Lung (tissue), 16 donors: ENCODE measurements around the gene MYF5. TPM values are rescaled to one million over a fixed set of nuclear protein-coding genes. Genes with fewer than 3 reads are reported as not detected.
"Not testable (repeated sequence)": the region's sequence is repeated elsewhere in the genome, so short reads cannot be mapped to it uniquely, and the experiment has no call there.

ENCODE experiments used
- ATAC-seq: fragments of 200-7000 bp; cut with Tn5 transposase; one replicate; pipeline ENCODE4 v1.9.1; 2020; ENCODE audit warnings: moderate number of reproducible peaks; ENCODE audit not compliant: insufficient read depth, low FRiP score
- DNase-seq, 3 donors: peaks; one replicate each; pipeline ENCODE4 v3.0.0-alpha.2; 2013 to 2017
- H3K27ac ChIP-seq, 2 donors: one replicate each; pipeline ENCODE4 v1.5.1; 2013; ENCODE audit warnings: mild to moderate bottlenecking in 2 of 2, moderate library complexity in 2 of 2, control low read depth in 1 of 2, inconsistent platforms in 1 of 2, low read depth in 1 of 2, low read length in 1 of 2
- H3K27me3 ChIP-seq, 3 donors: one replicate each; pipeline ENCODE4 v1.5.1; 2013; ENCODE audit warnings: low read length in 2 of 3; ENCODE audit not compliant: control insufficient read depth in 3 of 3, insufficient read depth in 3 of 3
- H3K36me3 ChIP-seq, 4 donors: one replicate each; pipeline ENCODE4 v1.5.1; 2013; ENCODE audit warnings: low read length in 4 of 4, mild to moderate bottlenecking in 1 of 4, moderate library complexity in 1 of 4; ENCODE audit not compliant: control insufficient read depth in 4 of 4, insufficient read depth in 4 of 4
- H3K4me1 ChIP-seq, 5 donors: one replicate each; pipeline ENCODE4 v1.5.1; 2013; ENCODE audit warnings: low read length in 5 of 5, mild to moderate bottlenecking in 2 of 5, moderate library complexity in 1 of 5; ENCODE audit not compliant: control insufficient read depth in 5 of 5, insufficient read depth in 5 of 5
- H3K4me3 ChIP-seq: one replicate; pipeline ENCODE4 v1.5.1; 2013; ENCODE audit warnings: mild to moderate bottlenecking, control low read depth, moderate library complexity
- H3K9ac ChIP-seq, 2 donors: one replicate each; pipeline ENCODE4 v1.5.1; 2013; ENCODE audit warnings: low read length in 2 of 2, control low read depth in 1 of 2; ENCODE audit not compliant: insufficient read depth in 1 of 2
- H3K9me3 ChIP-seq, 4 donors: one replicate each; pipeline ENCODE4 v1.5.1; 2013; ENCODE audit warnings: low read length in 3 of 4, mild to moderate bottlenecking in 1 of 4, moderate library complexity in 1 of 4; ENCODE audit not compliant: control insufficient read depth in 4 of 4, insufficient read depth in 3 of 4
- CTCF ChIP-seq: IDR thresholded peaks from 2 replicates; pipeline ENCODE4 v1.5.1; 2012; ENCODE audit warnings: mild to moderate bottlenecking; ENCODE audit errors: control extremely low read depth, extremely low read depth
- WGBS, 2 donors: extraction: QIAGEN DNeasy Blood & Tissue Kit; methylation state at CpG; one replicate each; pipeline ENCODE4 v1.1.7; 2013; 5-methylcytosine and 5-hydroxymethylcytosine counted together
- long read RNA-seq, 5 donors: transcript quantifications; one replicate each; lab custom pipeline, GENCODE V29; 2026
- polyA plus RNA-seq, 2 donors: library from polyadenylated mRNA; stranded (reverse); fragments of 200-250 nt; gene quantifications; one replicate each; pipeline ENCODE4 v1.2.1, GENCODE V29; 2013
- total RNA-seq, 2 donors: library from RNA; depleted of rRNA in 1 of 2; stranded (reverse); fragments of >200 nt in 1 of 2; gene quantifications; one replicate each; pipeline ENCODE4 v1.2.1, GENCODE V29; 2014 to 2021
- donor health status: control.
- donor health status: control.
- donor health status: Bipolar disorder and iron deficiency.
- donor health status: healthy.
- donor health status: DM: yes; HTN: yes; CAD: no.

The MYF5 gene
- total RNA-seq, result not detected
- polyA plus RNA-seq, result not detected
- long read RNA-seq, donor 1, result 0 reads
- long read RNA-seq, donor 2, result 0 reads
- long read RNA-seq, donor 3, result 0 reads
- long read RNA-seq, donor 4, result 0 reads
- long read RNA-seq, donor 5, result 0 reads

- H3K9me3 ChIP-seq, result peaks cover 0 to 12% (median 0%) of the 10 kb centered on the region in 4 donors
- H3K36me3 ChIP-seq, result no peaks in the 10 kb centered on the region
- no peak within 1 kb of the TSS for H3K4me3 ChIP-seq
- H3K9ac ChIP-seq, result no peak within 1 kb of the TSS
- DNase-seq (no peak), ATAC-seq (no peak)
- no peak for TF ChIP-seq CTCF
- H3K27me3 ChIP-seq, result peaks cover 3 to 65% (median 24%) of the 10 kb centered on the region in 3 donors
- 42 to 58% methylated on average over 45 of the region's 45 CpGs for WGBS, 2 donors
- H3K27ac ChIP-seq, result no peak within 1 kb of the TSS
- peaks cover 0 to 1% (median 0%) of the 10 kb centered on the region in 5 donors for H3K4me1 ChIP-seq
These were observed at the start of gene MYF5 for GRCh38 chr12:80716696-80717469. TSS of gene MYF5 (plus strand) at chr12:80716912. CDS start at chr12:80717064, 152 bp downstream.

- H3K27ac ChIP-seq, result no peak overlapping the region
- no peak overlapping the region for H3K9ac ChIP-seq
- no peaks in the 10 kb centered on the region for H3K36me3 ChIP-seq
- no peak for TF ChIP-seq CTCF
- no peak for DNase-seq
- WGBS, 2 donors, result 79 to 82% methylated on average over 5 of the region's 5 CpGs
- no peaks in the 10 kb centered on the region for H3K4me1 ChIP-seq
- no peak overlapping the region for H3K4me3 ChIP-seq
- no peak for ATAC-seq
- H3K27me3 ChIP-seq, result no peaks in the 10 kb centered on the region
- H3K9me3 ChIP-seq, result no peaks in the 10 kb centered on the region
These were observed 46.5 kb upstream of the MYF5 start for GRCh38 chr12:80670214-80670613.

- H3K9me3 ChIP-seq, H3K36me3 ChIP-seq, H3K27me3 ChIP-seq, H3K27ac ChIP-seq, H3K9ac ChIP-seq, H3K4me1 ChIP-seq, ATAC-seq, DNase-seq, H3K4me3 ChIP-seq: not testable (repeated sequence)
- WGBS, 2 donors, result 95% methylated on average over 13 of the region's 13 CpGs
These were observed 40.6 kb upstream of the MYF5 start for GRCh38 chr12:80676042-80676636.

- Histone ChIP-seq H3K27ac (no peak overlapping the region), H3K27me3 (no peaks in the 10 kb centered on the region), H3K9ac (no peak overlapping the region), H3K4me1 (no peaks in the 10 kb centered on the region), H3K4me3 (no peak overlapping the region), H3K9me3 (no peaks in the 10 kb centered on the region), H3K36me3 (no peaks in the 10 kb centered on the region)
- ATAC-seq (no peak), DNase-seq (no peak)
- 75 to 86% methylated on average over 1 of the region's 1 CpG for WGBS, 2 donors
- TF ChIP-seq CTCF, result no peak
These were observed 39.9 kb upstream of the MYF5 start for GRCh38 chr12:80676856-80677255.
